OCI-LY3 (cell line): ENCODE results near the gene ATN1.

ENCODE experiments used
- H2AFZ ChIP-seq: fragments of 200-600, 300-600 bp; shearing (Covaris generic); 2 replicates; pipeline ENCODE4 v1.6.0; 2014; ENCODE audit warnings: antibody characterized with exemption, low read depth, low read length
- H3K27ac ChIP-seq: fragments of 200-600, 300-600 bp; sonication (generic); 2 replicates; pipeline ENCODE4 v1.5.1; 2014; ENCODE audit warnings: mild to moderate bottlenecking, low read length, moderate library complexity, mixed read lengths
- H3K27me3 ChIP-seq: fragments of 200-600, 300-600 bp; sonication (generic); 2 replicates; pipeline ENCODE4 v1.6.1; 2014; ENCODE audit warnings: low read depth, low read length, mixed read lengths
- H3K36me3 ChIP-seq: fragments of 200-600, 300-600 bp; sonication (generic); replicated peaks from 2 replicates; pipeline ENCODE3; 2014; ENCODE audit warnings: low read depth, low read length, mixed read lengths
- H3K4me1 ChIP-seq: fragments of 300-600, 200-600 bp; sonication (generic); 2 replicates; pipeline ENCODE4 v1.6.1; 2014; ENCODE audit warnings: low read length, mixed read lengths
- H3K4me2 ChIP-seq: fragments of 200-600, 300-600 bp; sonication (generic); 2 replicates; pipeline ENCODE4 v1.6.1; 2014; ENCODE audit warnings: low read length, mixed read lengths
- H3K4me3 ChIP-seq: fragments of 300-600, 200-600 bp; sonication (generic); 2 replicates; pipeline ENCODE4 v1.5.1; 2014; ENCODE audit warnings: antibody characterized with exemption, mild to moderate bottlenecking, low read length, moderate library complexity
- H3K79me2 ChIP-seq: fragments of 300-600, 200-600 bp; shearing (Covaris generic); 2 replicates; pipeline ENCODE4 v1.6.1; 2014; ENCODE audit warnings: mild to moderate bottlenecking, low read length, mixed read lengths
- H3K9ac ChIP-seq: fragments of 300-600, 200-600 bp; shearing (Covaris generic); 2 replicates; pipeline ENCODE4 v1.6.0; 2014; ENCODE audit warnings: mild to moderate bottlenecking, low read length, moderate library complexity
- H3K9me3 ChIP-seq: fragments of 200-600, 300-600 bp; shearing (Covaris generic); 2 replicates; pipeline ENCODE4 v1.6.1; 2014; ENCODE audit warnings: low read length, mixed read lengths; ENCODE audit not compliant: insufficient read depth
- H4K20me1 ChIP-seq: fragments of 200-600, 300-600 bp; sonication (generic); 2 replicates; pipeline ENCODE4 v1.6.1; 2016; ENCODE audit warnings: low read length, mixed read lengths; ENCODE audit not compliant: insufficient read depth
- EZH2phosphoT487 ChIP-seq: fragments of 200-600 bp; shearing (Covaris generic); IDR thresholded peaks from 2 replicates; pipeline ENCODE4 v1.6.1; 2018; ENCODE audit warnings: antibody characterized with exemption, mixed run types, low read depth
- TF ChIP-seq, protein P1 (sequence below): fragments of 200-600, 300-600 bp; sonication (generic); IDR thresholded peaks from 2 replicates; pipeline ENCODE4 v1.5.1; 2014; ENCODE audit warnings: antibody characterized with exemption, low read length, low read depth

The ATN1 gene

DNA sequence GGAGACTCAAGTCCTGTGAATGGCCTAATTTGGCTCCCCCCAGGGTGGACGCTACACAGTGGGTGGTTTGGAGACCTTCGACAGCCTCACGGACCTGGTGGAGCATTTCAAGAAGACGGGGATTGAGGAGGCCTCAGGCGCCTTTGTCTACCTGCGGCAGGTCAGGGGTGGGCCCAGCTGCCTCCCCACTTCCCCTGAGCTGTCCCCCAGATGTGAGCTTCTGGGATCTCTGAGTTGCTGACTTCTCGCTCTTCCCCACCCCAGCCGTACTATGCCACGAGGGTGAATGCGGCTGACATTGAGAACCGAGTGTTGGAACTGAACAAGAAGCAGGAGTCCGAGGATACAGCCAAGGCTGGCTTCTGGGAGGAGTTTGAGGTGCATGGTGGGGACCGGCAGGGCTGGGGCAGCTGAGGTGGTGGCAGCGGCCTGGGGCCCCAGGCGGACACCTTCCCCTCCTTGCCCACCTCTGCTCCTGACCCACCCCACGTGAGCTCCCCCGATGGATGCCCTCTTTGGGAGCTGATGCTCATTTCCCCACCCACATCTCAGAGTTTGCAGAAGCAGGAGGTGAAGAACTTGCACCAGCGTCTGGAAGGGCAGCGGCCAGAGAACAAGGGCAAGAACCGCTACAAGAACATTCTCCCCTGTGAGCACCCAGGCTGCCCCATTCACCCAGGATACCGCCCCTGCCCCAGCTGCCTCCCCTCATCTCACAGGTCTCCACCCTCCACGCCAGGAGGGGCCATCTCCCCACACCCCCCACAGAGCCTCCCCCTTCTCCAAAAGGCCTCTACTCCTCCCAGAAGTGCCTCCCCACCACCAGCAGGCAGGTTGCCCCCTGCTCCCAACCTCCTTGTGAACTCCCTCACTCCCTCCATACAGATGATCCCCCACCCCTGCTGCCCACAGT is 27.6 kb downstream of the ATN1 start:
- H3K36me3 ChIP-seq = peaks cover 21% of the 10 kb centered on the region
- H2AFZ ChIP-seq = no peak overlapping the region
- H3K4me2 ChIP-seq = no peak overlapping the region
- H3K9me3 ChIP-seq = no peaks in the 10 kb centered on the region
- TF ChIP-seq, protein P1, sequence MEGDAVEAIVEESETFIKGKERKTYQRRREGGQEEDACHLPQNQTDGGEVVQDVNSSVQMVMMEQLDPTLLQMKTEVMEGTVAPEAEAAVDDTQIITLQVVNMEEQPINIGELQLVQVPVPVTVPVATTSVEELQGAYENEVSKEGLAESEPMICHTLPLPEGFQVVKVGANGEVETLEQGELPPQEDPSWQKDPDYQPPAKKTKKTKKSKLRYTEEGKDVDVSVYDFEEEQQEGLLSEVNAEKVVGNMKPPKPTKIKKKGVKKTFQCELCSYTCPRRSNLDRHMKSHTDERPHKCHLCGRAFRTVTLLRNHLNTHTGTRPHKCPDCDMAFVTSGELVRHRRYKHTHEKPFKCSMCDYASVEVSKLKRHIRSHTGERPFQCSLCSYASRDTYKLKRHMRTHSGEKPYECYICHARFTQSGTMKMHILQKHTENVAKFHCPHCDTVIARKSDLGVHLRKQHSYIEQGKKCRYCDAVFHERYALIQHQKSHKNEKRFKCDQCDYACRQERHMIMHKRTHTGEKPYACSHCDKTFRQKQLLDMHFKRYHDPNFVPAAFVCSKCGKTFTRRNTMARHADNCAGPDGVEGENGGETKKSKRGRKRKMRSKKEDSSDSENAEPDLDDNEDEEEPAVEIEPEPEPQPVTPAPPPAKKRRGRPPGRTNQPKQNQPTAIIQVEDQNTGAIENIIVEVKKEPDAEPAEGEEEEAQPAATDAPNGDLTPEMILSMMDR = no peak
- TF ChIP-seq EZH2phosphoT487 = no peak
- peaks cover 14% of the 10 kb centered on the region for H3K79me2 ChIP-seq
- H3K27me3 ChIP-seq = no peaks in the 10 kb centered on the region
- peaks cover 58% of the 10 kb centered on the region for H3K4me1 ChIP-seq
- no peak overlapping the region for H3K4me3 ChIP-seq
- H4K20me1 ChIP-seq = peaks cover 4% of the 10 kb centered on the region; the same call in 1 of the 2 replicates
- H3K27ac ChIP-seq = no peak overlapping the region
- no peak overlapping the region for H3K9ac ChIP-seq

DNA sequence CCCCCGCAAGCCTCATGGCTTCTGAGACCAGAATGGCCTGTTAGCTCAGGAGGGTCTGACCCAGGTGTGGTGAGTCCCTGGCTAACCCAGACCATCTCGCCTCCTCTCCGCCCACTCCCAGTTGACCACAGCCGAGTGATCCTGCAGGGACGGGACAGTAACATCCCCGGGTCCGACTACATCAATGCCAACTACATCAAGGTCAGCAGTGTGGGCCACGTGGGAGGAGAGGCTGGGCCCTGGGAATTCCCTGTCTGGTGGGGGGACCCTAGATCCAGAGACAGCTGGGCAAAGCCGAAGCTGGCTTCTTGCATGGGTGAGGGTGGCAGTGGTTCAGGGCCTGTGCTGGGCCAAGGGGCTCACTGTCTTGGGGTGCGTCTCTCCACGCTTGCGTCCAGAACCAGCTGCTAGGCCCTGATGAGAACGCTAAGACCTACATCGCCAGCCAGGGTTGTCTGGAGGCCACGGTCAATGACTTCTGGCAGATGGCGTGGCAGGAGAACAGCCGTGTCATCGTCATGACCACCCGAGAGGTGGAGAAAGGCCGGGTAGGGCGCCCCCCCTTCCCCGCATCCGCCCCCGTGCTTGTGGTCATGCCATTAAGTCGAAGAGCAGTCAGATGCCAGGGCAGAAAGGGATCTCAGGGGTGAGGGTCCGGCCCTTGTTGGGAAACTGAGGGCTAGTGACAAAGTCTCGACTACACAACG is 28.4 kb downstream of the ATN1 start:
- H3K9ac ChIP-seq = no peak overlapping the region
- no peaks in the 10 kb centered on the region for H3K9me3 ChIP-seq
- H3K4me2 ChIP-seq = no peak overlapping the region
- H3K27me3 ChIP-seq = no peaks in the 10 kb centered on the region
- H3K27ac ChIP-seq = no peak overlapping the region
- peaks cover 13% of the 10 kb centered on the region for H3K79me2 ChIP-seq
- TF ChIP-seq, protein P1 = no peak
- TF ChIP-seq EZH2phosphoT487 = no peak
- peaks cover 28% of the 10 kb centered on the region for H3K36me3 ChIP-seq
- H2AFZ ChIP-seq = no peak overlapping the region
- H4K20me1 ChIP-seq = peaks cover 4% of the 10 kb centered on the region; the same call in 1 of the 2 replicates
- no peak overlapping the region for H3K4me3 ChIP-seq
- H3K4me1 ChIP-seq = peaks cover 60% of the 10 kb centered on the region

DNA sequence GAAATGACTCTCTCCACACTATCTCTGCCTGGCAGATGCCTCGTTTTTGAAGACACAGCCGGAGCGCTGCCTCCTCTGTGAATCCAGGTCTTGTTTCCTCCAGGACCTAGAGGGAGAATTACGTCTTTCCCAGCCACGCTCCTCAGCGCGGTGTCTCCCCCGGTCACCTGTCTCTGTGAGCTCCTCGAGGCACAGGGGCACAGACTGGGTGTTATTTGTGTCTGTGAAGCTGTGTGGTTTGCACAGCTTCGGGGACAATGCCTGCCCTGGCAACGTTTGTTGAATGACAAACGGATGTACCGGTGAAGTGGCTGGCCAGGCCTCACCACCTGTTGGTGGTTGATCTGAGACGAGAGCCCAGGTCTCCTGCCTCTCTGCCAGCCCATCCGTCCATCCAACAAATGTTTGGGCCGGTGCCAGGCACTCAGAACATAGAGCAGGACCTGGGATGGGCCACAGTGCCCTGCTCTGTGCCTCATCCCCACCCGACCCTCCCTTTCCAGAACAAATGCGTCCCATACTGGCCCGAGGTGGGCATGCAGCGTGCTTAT is 29.5 kb downstream of the ATN1 start:
- no peak overlapping the region for H3K27ac ChIP-seq
- no peak overlapping the region for H3K4me2 ChIP-seq
- H3K9me3 ChIP-seq = no peaks in the 10 kb centered on the region
- H4K20me1 ChIP-seq = peaks cover 4% of the 10 kb centered on the region; the same call in 1 of the 2 replicates
- H2AFZ ChIP-seq = no peak overlapping the region
- H3K79me2 ChIP-seq = peaks cover 3% of the 10 kb centered on the region; the same call in 1 of the 2 replicates
- TF ChIP-seq, protein P1 = no peak
- no peak for TF ChIP-seq EZH2phosphoT487
- H3K36me3 ChIP-seq = peaks cover 29% of the 10 kb centered on the region
- no peak overlapping the region for H3K4me3 ChIP-seq
- H3K4me1 ChIP-seq = peaks cover 67% of the 10 kb centered on the region
- no peak overlapping the region for H3K9ac ChIP-seq
- no peaks in the 10 kb centered on the region for H3K27me3 ChIP-seq
